GM19463 (cell line): ENCODE measurements around the gene OGG1.
A peak's percentile ranks its signal among the peaks of the same experiment; 100 is the strongest.
"Not testable (repeated sequence)": the region's sequence is repeated elsewhere in the genome, so short reads cannot be mapped to it uniquely, and the experiment has no call there.

ENCODE experiments used
- ATAC-seq: cut with Tn5 transposase; IDR thresholded peaks from one replicate; pipeline ENCODE4 v1.9.1; 2021; ENCODE audit warnings: mild to moderate bottlenecking, moderate library complexity; ENCODE audit not compliant: unreplicated experiment

OGG1 gene

DNA sequence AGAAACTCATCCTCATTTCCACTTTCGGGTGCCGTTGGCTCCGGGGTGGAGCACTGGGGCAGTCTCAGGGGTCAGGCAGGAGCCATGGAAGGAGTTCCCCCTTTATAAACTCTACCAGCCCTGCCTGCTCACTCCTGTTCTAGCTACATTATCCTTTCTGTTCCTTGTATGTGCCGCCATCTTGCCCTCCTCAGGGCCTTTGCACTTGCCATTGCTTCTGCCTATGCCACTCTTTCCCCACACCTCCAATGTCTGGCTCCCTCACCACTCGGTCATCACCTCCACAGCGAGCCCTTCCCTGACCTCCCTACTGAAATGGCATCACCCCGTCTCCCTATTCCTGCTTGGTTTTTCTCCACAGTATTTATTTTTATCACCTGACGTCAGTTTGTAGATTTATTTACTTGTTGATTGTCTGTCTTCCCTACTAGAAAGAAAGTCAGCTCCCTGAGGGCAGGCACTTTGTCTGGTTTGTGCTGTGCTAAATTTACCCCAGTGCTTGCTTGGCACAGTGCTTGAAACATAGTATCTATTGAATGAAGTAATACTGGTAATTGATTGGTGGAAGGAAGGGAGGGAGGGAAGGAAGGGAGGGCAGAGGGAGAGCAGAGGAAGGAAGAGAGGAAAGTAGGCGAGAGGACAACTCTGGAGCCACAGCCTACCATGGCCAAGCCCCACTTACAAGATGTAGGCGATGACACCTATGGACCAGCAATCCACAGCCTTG, 11.2 kb downstream of the OGG1 start:
- no peak for ATAC-seq

DNA sequence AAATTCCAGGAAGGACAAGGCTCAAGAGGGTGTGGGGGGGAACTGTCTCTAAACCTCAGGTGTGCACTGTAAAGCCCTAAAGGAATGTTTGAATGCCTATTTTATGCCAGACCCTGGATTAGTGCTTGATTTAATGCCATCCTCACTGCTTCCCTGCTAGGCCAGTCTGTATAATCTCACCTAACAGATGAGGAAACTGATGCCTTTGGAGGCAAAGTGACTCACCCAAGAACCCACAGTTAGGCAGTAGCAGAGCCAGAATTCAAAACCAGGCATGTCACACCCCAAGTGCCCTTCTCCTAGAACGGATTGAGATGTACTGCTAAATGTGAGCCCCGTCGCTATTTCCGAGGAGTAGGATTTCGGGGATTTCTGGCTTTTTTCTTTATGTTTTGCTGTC, 12.2 kb downstream of the OGG1 start:
- ATAC-seq, result no peak

GRCh38 chr3:9762871-9763270, 13.1 kb downstream of the OGG1 start:
- ATAC-seq, result no peak

DNA sequence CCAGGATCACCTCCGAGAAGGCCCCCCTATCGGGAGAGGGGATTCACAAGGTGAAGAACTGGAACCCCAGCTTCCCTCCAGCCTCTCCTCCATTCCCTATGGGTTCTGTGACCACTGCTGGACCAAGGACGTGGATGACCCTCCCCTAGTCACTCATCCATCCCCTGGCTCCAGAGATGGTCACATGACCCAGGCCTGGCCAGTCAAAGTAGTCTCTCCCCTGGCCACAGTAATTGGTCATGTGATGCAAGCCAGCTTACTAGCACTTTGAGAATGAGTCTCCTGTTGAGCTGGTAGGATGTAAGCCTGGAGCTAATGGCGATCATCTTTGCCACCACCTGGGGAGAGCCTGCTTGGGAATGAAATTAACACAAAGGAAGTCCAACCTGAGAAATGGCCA, 16.1 kb downstream of the OGG1 start:
- no peak for ATAC-seq

- no peak for ATAC-seq
Measured at GRCh38 chr3:9767418-9767817, 17.7 kb downstream of the OGG1 start.

DNA sequence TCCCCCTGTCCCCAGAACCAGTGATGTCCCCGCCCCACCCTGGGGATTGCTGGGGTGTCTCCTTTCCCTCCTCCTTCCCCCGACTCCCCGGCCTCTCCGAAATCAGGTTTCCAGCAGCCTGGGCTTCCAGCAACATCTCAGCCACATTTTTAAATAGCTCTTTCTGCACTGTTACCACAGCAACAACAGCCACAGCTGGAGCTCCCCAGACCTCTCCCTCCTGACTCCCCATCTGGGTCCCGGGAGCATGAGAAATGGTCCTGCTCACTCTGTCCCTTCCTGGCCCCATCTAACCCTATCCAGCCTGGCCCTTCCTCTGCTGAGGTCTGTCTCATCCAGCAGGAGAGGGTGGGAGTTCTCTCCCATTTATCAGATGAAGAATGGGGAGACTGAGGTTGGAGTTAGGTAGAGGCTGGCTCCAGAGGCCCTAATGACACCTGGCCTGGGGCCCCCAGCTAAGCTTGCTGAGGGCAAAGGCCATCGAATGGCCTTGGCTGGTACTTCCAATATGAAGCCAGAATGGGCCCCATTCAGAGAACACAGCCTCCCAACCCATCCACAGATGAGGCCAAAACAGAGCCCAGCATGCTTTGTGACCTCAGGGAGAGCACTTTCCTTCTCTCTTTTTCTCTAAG, 18.5 kb downstream of the OGG1 start:
- no peak for ATAC-seq

DNA sequence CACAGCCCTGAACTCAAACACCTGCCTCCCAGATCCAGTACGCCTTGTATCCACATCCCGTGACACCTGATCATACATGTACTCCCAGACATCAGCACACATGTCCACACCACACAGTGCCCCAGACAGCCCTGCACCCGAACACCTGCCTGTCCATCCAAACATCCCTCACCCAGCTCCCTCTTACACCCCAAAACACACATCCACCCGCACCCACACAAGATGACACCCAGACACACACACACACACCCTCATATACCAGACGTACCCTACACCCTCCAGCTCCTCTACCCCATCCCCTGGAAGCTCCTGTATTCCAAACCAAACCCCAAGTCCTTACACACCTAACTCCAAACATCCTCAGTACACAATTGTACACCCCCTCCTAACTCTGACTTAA, 19.3 kb downstream of the OGG1 start:
- no peak for ATAC-seq

GRCh38 chr3:9769426-9770275, 19.9 kb downstream of the OGG1 start, which contains the start of gene CAMK1:
CAMK1 (minus strand) TSS chr3:9769947; CDS start chr3:9767749, 2,198 bp downstream.
- peak; percentile 63 for ATAC-seq

DNA sequence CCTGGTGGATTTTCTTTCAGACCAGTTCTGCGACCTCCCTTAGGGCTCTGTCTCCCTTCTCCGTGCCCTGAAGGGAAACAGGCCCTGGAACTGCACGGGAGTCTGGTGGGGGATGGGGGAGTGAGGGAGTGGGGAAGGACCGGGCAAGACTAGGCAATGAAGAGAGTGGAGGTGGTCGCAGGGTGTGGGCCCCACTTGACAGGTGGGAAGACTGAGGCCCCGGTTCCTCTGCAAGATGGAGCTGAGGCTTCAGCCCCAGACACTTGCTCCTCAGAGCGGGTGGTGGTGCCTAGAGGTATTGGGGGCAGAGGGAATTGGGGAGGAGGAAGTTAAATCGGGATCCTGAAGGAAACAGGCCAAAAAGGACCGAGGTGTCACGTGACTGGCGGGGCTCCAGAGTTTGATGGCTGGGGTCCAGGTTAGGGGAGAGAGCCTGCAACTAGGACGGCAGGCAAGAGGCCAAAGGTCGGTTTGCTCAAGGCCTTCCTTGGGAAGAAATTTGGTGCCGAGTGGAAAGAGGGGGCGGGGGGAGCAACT, 20.6 kb downstream of the OGG1 start:
- ATAC-seq, result no peak

DNA sequence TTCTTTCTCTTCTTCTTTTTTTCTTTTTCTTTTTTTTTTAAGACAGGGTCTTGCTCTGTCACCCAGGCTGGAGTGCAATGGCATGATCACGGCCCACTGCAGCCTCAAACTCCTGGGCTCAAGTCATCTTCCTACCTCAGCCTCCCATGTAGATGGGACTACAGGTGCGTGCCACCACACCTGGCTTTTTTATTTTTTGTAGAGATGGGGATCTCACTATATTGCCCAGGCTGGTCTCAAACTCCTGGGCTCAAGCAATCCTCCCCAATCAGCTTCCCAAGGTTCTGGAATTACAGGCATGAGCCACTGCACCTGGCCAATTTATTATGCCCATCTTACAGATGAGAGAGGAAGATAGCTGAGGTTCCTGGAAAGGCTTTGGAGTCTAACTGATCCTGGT, 21.3 kb downstream of the OGG1 start:
- ATAC-seq, result not testable (repeated sequence)

GRCh38 chr3:9776896-9777693, 27.3 kb downstream of the OGG1 start:
- ATAC-seq, result no peak

GRCh38 chr3:9777694-9778021, 27.9 kb downstream of the OGG1 start:
- ATAC-seq, result no peak

- ATAC-seq, result no peak
Measured at GRCh38 chr3:9778143-9779074, 28.7 kb downstream of the OGG1 start.

DNA sequence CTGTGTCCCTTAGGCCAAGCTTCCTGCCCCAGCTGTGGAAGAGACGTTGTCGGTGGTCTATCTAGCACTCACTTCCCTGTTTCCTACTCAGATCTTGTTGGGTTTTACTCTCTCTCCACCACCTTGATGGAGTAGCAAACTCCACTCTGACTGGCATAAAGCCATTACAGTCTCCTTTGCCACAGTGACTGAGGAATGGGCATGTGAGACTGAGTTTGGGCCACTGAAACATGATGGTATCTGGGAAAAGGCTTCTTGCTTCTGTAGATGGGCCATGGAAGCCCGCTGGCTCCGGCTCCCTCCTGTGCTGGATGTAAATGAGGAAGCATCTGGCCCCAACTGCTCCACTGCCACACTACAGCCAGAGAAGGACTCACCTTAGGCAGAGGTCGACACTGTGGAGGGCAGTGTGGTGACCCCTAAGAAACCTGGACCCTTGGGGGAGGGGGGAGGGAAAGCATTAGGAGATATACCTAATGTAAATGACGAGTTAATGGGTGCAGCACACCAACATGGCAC, 29.4 kb downstream of the OGG1 start:
- ATAC-seq, result no peak

GRCh38 chr3:9779721-9780457, 30.1 kb downstream of the OGG1 start:
- ATAC-seq, result peak; percentile 61

GRCh38 chr3:9780458-9780812, 30.7 kb downstream of the OGG1 start:
- no peak for ATAC-seq

DNA sequence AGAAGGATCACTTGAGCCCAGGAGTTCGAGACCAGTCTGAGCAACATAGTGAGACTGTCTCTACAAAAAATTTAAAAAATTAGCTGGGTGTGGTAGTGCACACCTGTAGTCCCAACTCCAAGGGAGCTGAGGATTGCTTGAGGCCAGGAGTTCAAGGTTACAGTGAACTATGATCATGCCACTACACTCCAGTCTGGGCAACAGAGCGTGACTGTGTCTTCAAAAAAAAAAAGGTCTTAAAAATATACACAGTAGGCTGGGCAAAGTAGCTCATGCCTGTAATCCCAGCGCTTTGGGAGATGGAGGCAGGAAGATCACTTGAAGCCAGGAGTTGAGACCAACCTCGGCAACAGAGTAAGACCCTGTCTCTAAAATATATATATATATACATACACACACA, 31.2 kb downstream of the OGG1 start:
- ATAC-seq, result no peak

DNA sequence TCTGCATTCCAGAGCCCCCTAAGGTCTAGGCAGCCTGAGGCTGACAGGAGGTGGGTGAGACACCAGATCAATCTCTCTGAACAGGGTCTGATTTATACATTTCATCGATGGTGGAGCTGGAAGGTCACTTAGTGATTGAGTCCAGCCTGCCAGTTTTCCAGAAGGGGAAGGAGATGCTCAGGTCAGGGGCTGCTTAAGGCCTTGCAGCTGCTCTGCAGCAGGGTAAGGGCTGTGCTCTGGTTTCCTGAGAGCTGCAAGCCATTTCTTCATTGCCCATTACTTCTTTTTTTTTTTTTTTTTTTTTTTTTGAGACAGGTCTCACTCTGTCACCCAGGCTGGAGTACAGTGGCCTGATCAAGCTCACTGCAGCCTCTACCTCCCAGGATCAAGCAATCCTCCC, 31.8 kb downstream of the OGG1 start:
- no peak for ATAC-seq
